ENCODE results near the gene MYCBPAP. TPM values are rescaled to one million over a fixed set of nuclear protein-coding genes. Genes with fewer than 3 reads are reported as not detected.
A peak's percentile ranks its signal among the peaks of the same experiment; 100 is the strongest.

The MYCBPAP gene
- total RNA-seq, 4 donors from 2014 or later = 0.38 to 2.3 (median 0.54) TPM

GRCh38 chr17:50549256-50549941 lies 41.2 kb downstream of the MYCBPAP start:
- 87 to 91% methylated on average over 17 to 19 of the region's 19 CpGs for WGBS, 2 donors
- TF ChIP-seq POLR2A (IDR thresholded peaks at IDR 0.05) (no peak), CTCF (IDR thresholded peaks at IDR 0.05) (no peak)
- no peak overlapping the region for H3K4me3 ChIP-seq (ENCODE audit: low read depth, poor library complexity, severe bottlenecking)
- intact Hi-C loops (cut with DNase I; ENCODE audit: low total_unique reads) = loop anchor here (5.0 kb wide), 1 partner anchor 78 kb away; no protein-coding TSS in a partner anchor
- DNase-seq (ENCODE audit: low spot score in 2 of 2) = no peak

- no peak for TF ChIP-seq CTCF (IDR thresholded peaks at IDR 0.05)
- no peak for TF ChIP-seq POLR2A (IDR thresholded peaks at IDR 0.05)
- H3K4me3 ChIP-seq (ENCODE audit: low read depth, poor library complexity, severe bottlenecking) = no peak overlapping the region
- DNase-seq (ENCODE audit: low spot score in 2 of 2) = no peak
- 93 to 95% methylated on average over 11 of the region's 11 CpGs for WGBS, 2 donors
- intact Hi-C loops (cut with DNase I; ENCODE audit: low total_unique reads) = loop anchor here (5.0 kb wide), 2 partner anchors 77 to 132 kb away; no protein-coding TSS in a partner anchor
These were observed 41.7 kb downstream of the MYCBPAP start for GRCh38 chr17:50549969-50550368.

- no peak for TF ChIP-seq POLR2A (IDR thresholded peaks at IDR 0.05)
- peak in 1 of 3 donors; percentile 75 for TF ChIP-seq CTCF (IDR thresholded peaks at IDR 0.05)
- intact Hi-C loops (cut with DNase I; ENCODE audit: low total_unique reads) = loop anchor here (5.0 kb wide), 1 partner anchor 131 kb away; no protein-coding TSS in a partner anchor
- WGBS, 2 donors = 79 to 80% methylated on average over 24 to 32 of the region's 32 CpGs
These were observed 42.6 kb downstream of the MYCBPAP start for GRCh38 chr17:50550661-50551432.

GRCh38 chr17:50551433-50551815 lies 43.2 kb downstream of the MYCBPAP start:
- no peak for DNase-seq (ENCODE audit: low spot score in 2 of 2)
- H3K4me3 ChIP-seq (ENCODE audit: low read depth, poor library complexity, severe bottlenecking) = no peak overlapping the region
- intact Hi-C loops (cut with DNase I; ENCODE audit: low total_unique reads) = loop anchor here (5.0 kb wide), 1 partner anchor 131 kb away; no protein-coding TSS in a partner anchor
- TF ChIP-seq CTCF (IDR thresholded peaks at IDR 0.05) (no peak), POLR2A (IDR thresholded peaks at IDR 0.05) (no peak)
- WGBS, 2 donors = 92 to 94% methylated on average over 8 of the region's 8 CpGs

More at GRCh38 chr17:50550661-50551432, 42.6 kb downstream of the MYCBPAP start:
- peak; percentile 63 to 94 for DNase-seq (ENCODE audit: low spot score in 2 of 2)
- no peak overlapping the region for H3K4me3 ChIP-seq (ENCODE audit: low read depth, poor library complexity, severe bottlenecking)

- intact Hi-C loops (cut with DNase I; ENCODE audit: low total_unique reads) = loop anchor here (5.0 kb wide), 1 partner anchor 130 kb away; no protein-coding TSS in a partner anchor
- DNase-seq (ENCODE audit: low spot score in 2 of 2) = no peak
- no peak for TF ChIP-seq CTCF (IDR thresholded peaks at IDR 0.05)
- 91 to 97% methylated on average over 11 to 12 of the region's 12 CpGs for WGBS, 2 donors
- H3K4me3 ChIP-seq (ENCODE audit: low read depth, poor library complexity, severe bottlenecking) = no peak overlapping the region
These were observed 43.6 kb downstream of the MYCBPAP start for GRCh38 chr17:50551884-50552283.

Data from lower leg skin (tissue), 4 donors.